Pancreas (tissue), 10 donors: ENCODE results near the gene OBSL1. TPM values are rescaled to one million over a fixed set of nuclear protein-coding genes. Genes with fewer than 3 reads are reported as not detected.

ENCODE experiments used
- ATAC-seq, 4 donors: fragments of 200-7000 bp; cut with Tn5 transposase; one replicate each; pipeline versions ENCODE4 v1.8.0 to v1.9.1; 2020; ENCODE audit warnings: mild to moderate bottlenecking in 4 of 4, moderate library complexity in 4 of 4
- DNase-seq, 6 donors: peaks; one replicate each; pipeline ENCODE4 v3.0.0-alpha.2; 2020
- FAIRE-seq: peaks from 2 replicates; lab custom pipeline; 2012; peaks lifted over from hg19 to GRCh38; lab: Jason Lieb, UNC
- H3K27ac ChIP-seq, 4 donors: fragments of 200-600 bp; sonication (generic); 1 replicate in 3 of 4; 2 replicates in 1 of 4; pipeline versions ENCODE4 v1.5.0 to v1.8.0; 2020
- H3K27me3 ChIP-seq, 4 donors: fragments of 200-600 bp; one replicate each; pipeline ENCODE4 v1.8.0; 2021
- H3K36me3 ChIP-seq, 3 donors: fragments of 200-600 bp; sonication (generic) in 1 of 3; one replicate each; pipeline versions ENCODE4 v1.5.0 to v1.8.0; 2020 to 2021
- H3K4me1 ChIP-seq, 3 donors: fragments of 200-600 bp; one replicate each; pipeline ENCODE4 v1.8.0; 2021
- H3K4me3 ChIP-seq, 4 donors: fragments of 200-600 bp; sonication (generic) in 2 of 4; one replicate each; pipeline versions ENCODE4 v1.5.0 to v1.8.0; 2020 to 2021
- H3K9me3 ChIP-seq, 4 donors: fragments of 200-600 bp; one replicate each; pipeline ENCODE4 v1.8.0; 2021
- WGBS, 2 donors: extraction: QIAGEN DNeasy Blood & Tissue Kit; methylation state at CpG; one replicate each; pipeline ENCODE4 v1.1.7; 2013; 5-methylcytosine and 5-hydroxymethylcytosine counted together
- intact Hi-C, 3 donors: fragments of 100-400 bp; cut with DNase I; formaldehyde crosslinking; loops; one replicate each; pipeline versions ENCODE4 v1.11.1 to v1.14.2; 2022
- polyA plus RNA-seq, 2 donors: library from polyadenylated mRNA; stranded (reverse); fragments of 200-250 nt; gene quantifications; one replicate each; pipeline ENCODE4 v1.2.3, GENCODE V29; 2013
- total RNA-seq, 6 donors: library from RNA; stranded (reverse); fragmentation: NEBNext Ultra II Directional in 4 of 6; extraction: Animal tissue kit (Norgen Biotek cat#: 25700) in 4 of 6; gene quantifications; one replicate each; pipeline versions ENCODE4 v1.2.1 to v1.2.4, GENCODE V29; 2021 to 2023
- TF ChIP-seq, protein P1 (sequence below), 4 donors: fragments of 200-600 bp; sonication (generic) in 3 of 4; IDR thresholded peaks; one replicate each; pipeline versions ENCODE4 v1.5.0 to v1.8.0; 2021; ENCODE audit warnings: antibody characterized with exemption in 4 of 4
- donor health status: healthy with polysubstance abuse.
- donor health status: DM: no; HTN: no; CAD: no; lungs with moderate emphysema.
- donor health status: DM: no; HTN: no; CAD: no.
- donor health status: control.
- donor health status: control.
- donor health status: Bipolar disorder and iron deficiency.
- donor health status: DM: yes; HTN: yes; CAD: no.
- donor health status: DM: no; HTN: no; CAD: no.
- donor health status: DM: no; HTN: no; CAD: no.
- donor health status: DM: yes; HTN: yes; CAD: no.

Gene OBSL1
- total and polyA plus RNA-seq, 8 donors: 54.7 to 332 (median 74.0) TPM

DNA sequence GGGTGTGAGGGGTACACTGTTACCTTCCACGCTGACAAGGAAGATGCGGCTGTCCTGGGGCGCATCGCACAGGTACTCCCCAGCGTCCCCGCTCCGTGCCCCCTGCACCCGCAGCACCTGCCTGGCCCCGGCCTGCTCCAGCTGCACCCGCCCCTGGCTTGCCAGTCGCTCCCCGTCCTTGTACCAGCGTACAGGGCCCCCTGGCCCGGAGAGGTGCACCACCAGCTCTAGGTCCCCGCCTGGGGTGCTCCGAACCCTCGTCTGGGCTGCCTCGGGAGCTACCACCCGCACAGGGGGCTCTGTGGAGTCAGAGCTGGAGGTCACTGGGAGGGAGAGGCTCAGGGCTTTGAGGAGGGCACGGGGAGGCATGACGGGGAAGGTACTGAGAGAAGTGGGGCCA is 14.0 kb downstream of the OBSL1 start:
- TF ChIP-seq, protein P1, sequence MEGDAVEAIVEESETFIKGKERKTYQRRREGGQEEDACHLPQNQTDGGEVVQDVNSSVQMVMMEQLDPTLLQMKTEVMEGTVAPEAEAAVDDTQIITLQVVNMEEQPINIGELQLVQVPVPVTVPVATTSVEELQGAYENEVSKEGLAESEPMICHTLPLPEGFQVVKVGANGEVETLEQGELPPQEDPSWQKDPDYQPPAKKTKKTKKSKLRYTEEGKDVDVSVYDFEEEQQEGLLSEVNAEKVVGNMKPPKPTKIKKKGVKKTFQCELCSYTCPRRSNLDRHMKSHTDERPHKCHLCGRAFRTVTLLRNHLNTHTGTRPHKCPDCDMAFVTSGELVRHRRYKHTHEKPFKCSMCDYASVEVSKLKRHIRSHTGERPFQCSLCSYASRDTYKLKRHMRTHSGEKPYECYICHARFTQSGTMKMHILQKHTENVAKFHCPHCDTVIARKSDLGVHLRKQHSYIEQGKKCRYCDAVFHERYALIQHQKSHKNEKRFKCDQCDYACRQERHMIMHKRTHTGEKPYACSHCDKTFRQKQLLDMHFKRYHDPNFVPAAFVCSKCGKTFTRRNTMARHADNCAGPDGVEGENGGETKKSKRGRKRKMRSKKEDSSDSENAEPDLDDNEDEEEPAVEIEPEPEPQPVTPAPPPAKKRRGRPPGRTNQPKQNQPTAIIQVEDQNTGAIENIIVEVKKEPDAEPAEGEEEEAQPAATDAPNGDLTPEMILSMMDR (IDR thresholded peaks at IDR 0.05): no peak

GRCh38 chr2:219556413-219556812 is 14.9 kb downstream of the OBSL1 start:
- DNase-seq (peak in 1 of 6 donors; percentile 51), ATAC-seq (no peak), FAIRE-seq (no peak)
- TF ChIP-seq, protein P1 (IDR thresholded peaks at IDR 0.05): no peak
- intact Hi-C loops: no loop called here
- no peak overlapping the region for H3K4me3 ChIP-seq
- H3K9me3 ChIP-seq: no peaks in the 10 kb centered on the region
- H3K27me3 ChIP-seq: no peaks in the 10 kb centered on the region
- peaks cover 0 to 9% (median 4%) of the 10 kb centered on the region in 3 donors for H3K4me1 ChIP-seq
- 94% methylated on average over 19 of the region's 19 CpGs for WGBS, 2 donors
- no peak overlapping the region for H3K27ac ChIP-seq
- H3K36me3 ChIP-seq: no peaks in the 10 kb centered on the region

More for the DNA sequence above, 14.0 kb downstream of the OBSL1 start:
- Histone ChIP-seq H3K36me3 (no peaks in the 10 kb centered on the region), H3K27ac (no peak overlapping the region), H3K9me3 (no peaks in the 10 kb centered on the region), H3K27me3 (no peaks in the 10 kb centered on the region), H3K4me1 (peaks cover 0 to 5% (median 0%) of the 10 kb centered on the region in 3 donors), H3K4me3 (no peak overlapping the region)
- ATAC-seq (no peak), DNase-seq (peak in 1 of 6 donors; percentile 79), FAIRE-seq (no peak)
- 91 to 94% methylated on average over 18 to 21 of the region's 21 CpGs for WGBS, 2 donors
- intact Hi-C loops: no loop called here

- FAIRE-seq: no peak
- no peaks in the 10 kb centered on the region for H3K36me3 ChIP-seq
- 95 to 97% methylated on average over 20 of the region's 20 CpGs for WGBS, 2 donors
- H3K27ac ChIP-seq: no peak overlapping the region
- no peak overlapping the region for H3K4me3 ChIP-seq
- TF ChIP-seq, protein P1 (IDR thresholded peaks at IDR 0.05): no peak
- ATAC-seq: no peak
- no peaks in the 10 kb centered on the region for H3K9me3 ChIP-seq
- DNase-seq: peak in 2 of 6 donors; percentile 21 to 61
- H3K27me3 ChIP-seq: no peaks in the 10 kb centered on the region
- peaks cover 0 to 9% (median 4%) of the 10 kb centered on the region in 3 donors for H3K4me1 ChIP-seq
- intact Hi-C loops: no loop called here
Measured at GRCh38 chr2:219555956-219556355, 15.4 kb downstream of the OBSL1 start.

DNA sequence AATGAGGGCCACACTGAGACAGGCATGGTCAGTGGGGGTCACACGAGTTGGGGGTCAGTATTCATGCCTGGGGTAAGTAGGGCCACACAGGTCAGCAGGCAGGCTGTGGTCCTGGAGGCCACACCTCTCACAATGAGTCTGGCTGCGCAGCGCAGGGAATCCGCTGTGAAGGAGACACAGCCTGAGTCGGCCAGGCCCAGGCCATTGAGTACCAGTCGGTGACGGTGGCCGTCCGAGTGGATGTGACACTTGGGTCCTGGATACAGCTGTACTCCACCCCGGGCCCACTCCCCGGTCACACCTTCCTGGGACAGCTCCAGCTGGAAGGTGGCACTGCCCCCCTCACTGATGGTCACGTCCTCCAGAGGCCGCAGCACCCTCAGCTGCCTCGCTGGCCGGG is 17.0 kb downstream of the OBSL1 start:
- intact Hi-C loops: no loop called here
- no peak for FAIRE-seq
- H3K4me1 ChIP-seq: peaks cover 0 to 9% (median 4%) of the 10 kb centered on the region in 3 donors
- ATAC-seq: no peak
- no peak overlapping the region for H3K27ac ChIP-seq
- TF ChIP-seq, protein P1 (IDR thresholded peaks at IDR 0.05): no peak
- no peaks in the 10 kb centered on the region for H3K36me3 ChIP-seq
- WGBS, 2 donors: 89 to 92% methylated on average over 15 of the region's 15 CpGs
- no peaks in the 10 kb centered on the region for H3K9me3 ChIP-seq
- peak in 2 of 6 donors; percentile 60 to 84 for DNase-seq
- H3K4me3 ChIP-seq: no peak overlapping the region
- H3K27me3 ChIP-seq: no peaks in the 10 kb centered on the region

GRCh38 chr2:219553463-219553963 is 17.8 kb downstream of the OBSL1 start:
- H3K27me3 ChIP-seq: no peaks in the 10 kb centered on the region
- DNase-seq (no peak), ATAC-seq (no peak), FAIRE-seq (no peak)
- TF ChIP-seq, protein P1 (IDR thresholded peaks at IDR 0.05): no peak
- intact Hi-C loops: no loop called here
- peaks cover 0 to 9% (median 4%) of the 10 kb centered on the region in 3 donors for H3K4me1 ChIP-seq
- no peaks in the 10 kb centered on the region for H3K9me3 ChIP-seq
- no peak overlapping the region for H3K27ac ChIP-seq
- H3K4me3 ChIP-seq: no peak overlapping the region
- no peaks in the 10 kb centered on the region for H3K36me3 ChIP-seq
- WGBS, 2 donors: 66 to 72% methylated on average over 12 of the region's 12 CpGs
